ENCODE measurements around the gene LDB2.
"Not testable (repeated sequence)": the region's sequence is repeated elsewhere in the genome, so short reads cannot be mapped to it uniquely, and the experiment has no call there.

The LDB2 gene

GRCh38 chr4:16530688-16531635 is 367.5 kb downstream of the LDB2 start:
- DNase-seq, result peak; percentile 72

DNA sequence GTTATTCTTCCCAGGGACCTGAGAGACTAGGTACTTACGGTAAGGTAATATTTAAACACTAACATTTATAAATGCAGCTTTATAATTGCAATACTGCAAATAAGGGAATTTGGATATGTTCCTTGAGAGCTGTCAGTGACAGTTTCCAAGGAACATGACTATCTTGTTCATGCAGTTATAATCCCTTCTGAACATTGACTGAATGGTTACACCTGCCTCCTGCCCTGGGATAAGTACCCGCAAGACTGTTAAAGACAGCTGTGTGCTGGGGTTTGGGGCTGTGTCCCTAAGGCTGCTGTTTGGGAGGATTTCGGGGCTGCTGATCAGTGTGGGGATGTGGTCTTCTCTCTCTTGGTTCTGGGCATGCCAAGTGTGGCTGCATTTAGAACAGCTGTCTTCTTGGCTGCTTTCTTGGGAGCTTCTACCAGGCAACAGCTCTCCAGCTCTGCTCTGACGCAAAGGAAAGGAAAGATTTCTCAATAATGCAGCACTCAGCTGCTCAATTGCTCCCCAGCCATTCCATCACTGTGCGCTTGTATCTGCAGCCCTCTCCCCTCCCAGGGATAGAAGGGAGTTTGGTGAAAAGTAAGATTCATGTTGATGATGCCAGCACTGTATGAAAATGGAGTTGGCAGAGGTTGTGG is 373.4 kb downstream of the LDB2 start:
- no peak for DNase-seq

- no peak for DNase-seq
Measured at GRCh38 chr4:16524406-16524805, 374.0 kb downstream of the LDB2 start.

GRCh38 chr4:16523526-16523925 is 374.9 kb downstream of the LDB2 start:
- DNase-seq, result not testable (repeated sequence)

GRCh38 chr4:16521156-16521915 is 377.1 kb downstream of the LDB2 start:
- no peak for DNase-seq

- peak; percentile 61 for DNase-seq
Measured at GRCh38 chr4:16516796-16517439, 381.5 kb downstream of the LDB2 start.

DNA sequence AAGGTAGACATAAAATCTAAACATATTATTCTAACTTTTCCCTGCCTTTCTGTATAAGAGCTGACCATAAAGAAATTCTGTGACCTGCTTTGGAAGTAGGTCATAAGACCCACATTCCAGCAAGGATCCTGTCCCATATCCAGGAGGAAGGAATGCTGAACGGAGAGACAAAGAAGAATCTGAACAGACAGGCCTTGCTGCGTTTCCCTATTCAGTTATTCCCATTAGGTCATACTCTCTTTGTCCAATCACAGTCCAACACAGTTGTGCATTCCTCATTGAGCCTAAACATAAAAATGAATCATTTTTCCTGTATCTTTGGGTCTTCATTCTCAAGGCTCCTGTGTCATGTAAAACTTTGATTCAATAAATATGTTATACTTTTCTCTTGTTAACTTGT is 384.6 kb downstream of the LDB2 start:
- DNase-seq, result no peak

- no peak for DNase-seq
Measured at GRCh38 chr4:16508968-16509367, 389.5 kb downstream of the LDB2 start.

DNA sequence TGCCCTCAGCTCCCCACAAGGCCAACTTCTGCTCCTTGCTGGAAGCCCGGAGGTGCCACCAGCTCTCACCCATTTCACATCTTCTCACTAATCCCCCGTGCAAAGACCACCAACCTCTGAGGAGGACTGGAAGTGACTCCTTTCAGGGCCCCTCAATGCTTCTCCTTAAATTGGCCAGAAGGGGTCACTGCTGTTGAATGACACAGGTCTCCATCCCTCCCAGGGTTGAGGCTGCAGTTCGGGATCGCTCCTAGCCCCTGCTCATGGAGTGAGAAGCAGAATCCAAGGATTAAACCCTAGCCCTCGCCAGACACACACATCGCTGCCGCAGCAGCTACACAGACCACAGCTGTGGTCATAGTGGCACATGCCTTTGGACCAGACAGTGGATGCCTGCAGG is 392.7 kb downstream of the LDB2 start:
- DNase-seq, result no peak

- no peak for DNase-seq
Measured at GRCh38 chr4:16505267-16505666, 393.2 kb downstream of the LDB2 start.

- DNase-seq, result no peak
Measured at GRCh38 chr4:16503421-16504100, 394.9 kb downstream of the LDB2 start.

DNA sequence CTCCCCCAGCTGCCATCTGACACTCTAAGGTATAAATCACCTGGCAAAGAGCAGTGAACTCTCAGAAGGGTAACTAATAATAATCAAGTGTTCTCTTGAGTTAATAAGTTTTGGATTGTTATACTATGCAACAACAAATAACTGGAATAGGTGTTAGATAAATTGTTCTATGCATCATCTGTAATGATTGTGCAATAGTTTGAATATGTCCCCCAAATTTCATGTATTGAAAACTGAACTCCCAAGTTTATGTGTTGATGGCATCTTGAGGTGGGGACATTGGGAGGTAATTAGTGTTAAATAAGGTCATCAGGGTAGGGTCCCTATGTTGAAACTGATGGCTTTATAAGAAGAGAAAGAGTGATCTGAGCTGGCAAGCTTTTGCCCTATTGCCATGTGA is 399.5 kb downstream of the LDB2 start:
- no peak for DNase-seq

- DNase-seq, result peak; percentile 24
Measured at GRCh38 chr4:16496501-16496900, 401.9 kb downstream of the LDB2 start.

- no peak for DNase-seq
Measured at GRCh38 chr4:16492872-16493271, 405.6 kb downstream of the LDB2 start.

- DNase-seq, result no peak
Measured at GRCh38 chr4:16489226-16489625, 409.2 kb downstream of the LDB2 start.

DNA sequence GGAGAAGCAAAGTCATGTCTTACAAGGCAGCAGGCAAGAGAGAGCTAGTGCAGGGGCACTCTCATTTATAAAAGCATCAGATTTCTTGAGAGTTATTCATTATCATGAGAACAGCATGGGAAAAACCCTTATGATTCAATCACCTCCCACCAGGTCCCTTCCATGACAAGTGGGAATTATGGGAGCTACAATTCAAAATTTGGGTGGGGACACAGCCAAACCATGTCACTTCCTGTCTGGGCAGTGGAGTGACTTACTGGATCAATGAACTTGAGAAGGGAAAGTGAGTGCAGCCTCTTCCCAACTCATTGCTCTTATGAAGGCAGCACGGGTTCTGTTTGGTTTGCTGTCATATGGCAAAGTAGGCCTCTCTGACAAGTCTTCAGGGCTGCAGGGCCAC is 410.4 kb downstream of the LDB2 start:
- no peak for DNase-seq

GRCh38 chr4:16484711-16485110 is 413.7 kb downstream of the LDB2 start:
- no peak for DNase-seq

DNA sequence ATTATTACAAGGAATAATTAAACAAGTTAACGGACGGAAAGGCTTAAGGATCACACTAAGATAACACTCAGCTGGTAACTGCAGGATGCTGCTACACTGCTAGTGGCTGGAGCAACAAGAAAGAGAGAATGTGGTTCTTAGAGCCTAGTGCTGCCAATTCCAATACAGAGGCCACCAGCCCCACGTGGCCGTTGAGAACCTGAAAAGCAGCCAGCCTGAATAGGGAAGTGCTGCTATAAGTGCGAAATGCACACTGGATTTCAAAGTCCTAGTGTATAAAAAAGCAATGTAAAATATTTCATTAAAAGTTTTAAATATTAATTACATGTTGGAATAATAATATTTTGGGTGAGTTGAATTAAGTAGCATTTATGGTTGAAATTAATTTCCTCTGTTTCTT is 414.9 kb downstream of the LDB2 start:
- DNase-seq, result no peak

DNA sequence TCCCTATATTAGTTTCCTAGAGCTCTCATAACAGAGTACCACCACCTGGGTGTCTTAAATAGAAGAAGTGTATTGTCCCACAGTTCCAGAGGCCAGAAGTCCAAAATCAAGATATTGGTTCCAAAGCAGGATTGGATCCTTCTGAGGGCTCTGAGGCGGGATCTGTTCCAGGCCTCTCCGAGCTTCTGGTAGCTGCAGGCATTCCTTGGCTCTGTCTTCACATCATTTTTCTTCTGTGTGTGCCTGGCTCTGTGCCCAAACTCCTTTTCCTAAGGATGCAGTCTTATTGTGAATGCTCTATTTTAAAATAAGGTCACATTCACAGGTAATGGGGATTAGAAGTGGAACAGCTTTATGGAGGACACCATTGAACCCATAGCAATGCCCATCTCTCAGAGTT is 418.4 kb downstream of the LDB2 start:
- DNase-seq, result no peak

DNA sequence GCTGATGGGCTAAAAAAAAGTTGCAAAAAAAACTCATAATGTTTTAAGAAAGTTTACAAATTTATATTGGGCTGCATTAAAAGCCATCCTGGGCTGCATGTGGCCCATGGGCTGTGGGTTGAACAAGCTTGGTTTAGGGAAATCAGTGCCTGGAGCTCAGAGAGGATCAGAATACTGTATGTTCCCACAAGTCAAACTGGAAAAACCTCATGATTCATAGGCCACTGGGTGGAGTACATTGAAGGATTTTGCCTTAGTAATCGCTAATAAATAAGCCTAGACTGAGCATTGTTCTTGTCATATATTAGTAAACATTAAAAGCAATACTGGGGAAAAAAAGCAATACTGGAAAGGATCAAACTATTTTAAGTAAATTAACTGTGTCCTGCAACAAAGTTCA is 425.9 kb downstream of the LDB2 start:
- DNase-seq, result no peak

DNA sequence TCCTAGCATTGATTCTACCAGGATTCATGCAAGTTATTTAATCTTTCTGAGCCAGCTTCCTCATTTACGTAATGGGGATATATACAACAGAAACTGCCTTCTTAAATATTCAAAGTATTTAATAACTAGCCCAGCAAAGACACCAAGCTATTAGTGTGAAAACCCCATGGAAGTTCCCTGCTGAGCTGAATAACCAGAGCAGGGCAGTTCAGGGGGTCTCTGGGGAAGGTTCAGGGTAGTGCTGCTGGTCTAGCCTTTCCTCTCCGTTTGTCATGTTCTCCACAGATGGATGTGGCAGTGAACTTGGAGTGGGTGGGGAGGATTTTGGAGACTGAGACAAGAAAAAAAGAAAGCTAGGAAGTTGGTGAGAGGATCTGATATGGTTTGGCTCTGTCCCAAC is 431.4 kb downstream of the LDB2 start:
- no peak for DNase-seq

- no peak for DNase-seq
Measured at GRCh38 chr4:16466581-16466980, 431.9 kb downstream of the LDB2 start.

Data from NCI-H226 (cell line).